Renal pelvis (tissue), 4 donors: Measurements from ENCODE around the gene CTNNA1. TPM values are rescaled to one million over a fixed set of nuclear protein-coding genes. Genes with fewer than 3 reads are reported as not detected.

Experiments
- DNase-seq: peaks from one replicate; pipeline ENCODE4 v3.0.0-alpha.2; 2013
- polyA plus RNA-seq, 3 donors: library from polyadenylated mRNA; unstranded; fragments of 120-200 nt; gene quantifications; one replicate each; pipeline ENCODE4 v1.2.1, GENCODE V29; 2013; ENCODE audit not compliant: insufficient read length in 3 of 3

Gene CTNNA1
- polyA plus RNA-seq, 3 donors = 369 to 380 (median 369) TPM

DNA sequence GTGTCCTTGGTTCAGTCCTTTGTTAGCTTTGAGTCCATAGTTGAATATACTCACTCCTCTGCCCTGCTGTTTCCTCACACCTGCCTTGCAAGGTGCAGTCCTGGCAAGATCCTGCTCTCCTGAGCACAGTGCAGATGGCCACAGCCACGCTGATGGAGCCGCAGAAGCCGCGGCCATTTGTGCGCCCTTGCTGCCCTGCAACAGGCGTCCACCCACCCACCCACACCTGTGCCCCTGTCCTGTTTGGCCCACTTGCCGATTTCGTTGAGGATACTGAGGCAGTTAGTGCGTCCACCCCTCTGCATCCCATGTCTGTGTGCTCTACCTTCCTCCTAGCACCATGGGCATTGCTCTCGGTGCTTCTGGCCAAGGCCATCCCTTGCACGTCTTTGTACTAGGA lies 173.0 kb downstream of the CTNNA1 start:
- DNase-seq = no peak

DNA sequence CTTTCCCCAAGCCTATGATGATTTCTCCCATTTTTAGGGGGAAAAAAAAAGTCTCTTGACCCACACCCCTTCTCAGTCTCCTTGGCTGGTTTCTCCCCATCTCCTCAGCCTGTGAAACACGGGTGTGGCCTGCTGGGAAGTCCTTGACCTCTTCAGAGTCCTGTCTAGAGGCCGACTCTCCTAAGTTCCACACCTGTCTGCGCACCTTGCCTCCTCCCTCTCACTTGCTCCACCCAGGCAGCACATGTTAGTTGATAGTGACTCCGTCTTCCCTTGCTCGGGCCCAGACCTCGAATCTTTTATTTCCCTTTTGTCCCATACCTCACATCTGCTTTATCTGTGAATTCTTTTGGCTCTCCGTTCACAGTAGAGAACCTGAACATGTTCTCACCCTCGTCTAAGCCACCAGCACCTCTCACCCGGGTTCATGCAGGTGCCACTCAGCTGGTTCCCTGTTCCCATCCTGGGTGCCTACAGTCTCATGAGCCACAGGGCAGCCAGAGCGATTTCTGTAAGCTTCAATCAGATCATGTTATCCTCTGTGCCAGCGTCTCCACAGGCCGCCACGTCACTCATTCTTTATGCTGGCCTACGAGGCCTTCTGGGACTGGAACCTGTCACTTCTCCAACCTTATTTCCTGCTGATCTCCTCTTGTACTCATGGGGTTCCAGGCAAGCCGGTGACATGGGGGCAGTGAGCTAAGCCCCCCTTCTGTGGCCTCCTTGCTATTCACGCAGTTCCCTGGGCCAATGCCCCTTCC lies 173.6 kb downstream of the CTNNA1 start:
- DNase-seq = no peak

DNA sequence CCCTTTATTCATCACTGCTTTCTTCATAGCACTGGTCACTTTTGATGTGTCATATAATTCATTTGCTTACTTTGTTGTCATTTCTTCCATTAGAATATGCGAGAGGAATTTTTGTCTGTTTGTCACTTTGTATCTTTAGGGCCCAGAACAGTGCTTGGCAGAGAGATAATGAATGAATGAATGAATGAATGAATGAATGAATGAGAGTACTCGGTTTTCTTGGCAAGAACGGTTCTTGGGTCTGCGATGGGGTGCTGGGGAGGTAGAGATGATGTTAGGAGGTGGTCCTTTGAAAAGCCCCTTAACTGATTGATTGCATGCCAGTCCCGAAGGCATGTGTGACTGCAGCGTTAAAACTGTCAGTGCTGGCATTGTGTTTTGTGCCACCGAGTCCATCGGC lies 174.3 kb downstream of the CTNNA1 start:
- no peak for DNase-seq

DNA sequence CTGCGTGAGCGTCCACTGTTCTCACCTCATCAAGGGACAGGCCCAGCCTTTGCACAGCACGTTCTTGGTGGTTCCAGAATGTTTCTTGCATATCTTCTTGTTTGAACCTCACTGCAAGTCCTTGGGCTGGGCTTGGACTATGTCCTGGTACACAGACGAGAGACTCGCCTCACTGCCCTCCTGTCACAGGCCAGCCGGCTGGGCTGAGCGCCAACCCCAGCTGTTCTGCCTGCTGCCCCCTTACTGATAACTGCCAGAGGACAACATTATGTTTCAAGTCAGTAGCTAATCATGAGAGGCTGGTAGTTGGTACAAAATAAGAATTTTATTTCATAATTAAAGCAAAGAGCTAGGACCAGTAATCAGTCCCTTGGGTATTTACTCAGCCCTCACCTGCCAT lies 174.8 kb downstream of the CTNNA1 start:
- DNase-seq = no peak

DNA sequence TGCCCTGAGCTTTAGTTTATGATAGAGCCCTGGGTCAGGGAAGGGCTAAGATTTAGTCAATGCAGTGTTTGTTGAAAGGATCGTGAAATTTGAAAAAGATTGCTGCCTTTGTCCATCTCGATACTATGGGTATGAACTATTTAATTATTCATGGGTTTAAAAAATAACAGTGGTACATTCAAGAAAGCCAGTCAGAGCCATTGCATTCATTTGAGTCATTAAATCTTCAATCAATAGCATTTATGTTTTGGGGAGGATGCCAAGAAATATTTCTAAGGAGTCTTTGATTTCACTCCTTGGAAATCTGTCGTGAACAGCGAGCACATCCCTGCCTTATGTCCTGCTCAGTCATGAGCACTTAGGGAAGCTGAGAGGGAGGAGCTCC lies 176.3 kb downstream of the CTNNA1 start:
- no peak for DNase-seq

DNA sequence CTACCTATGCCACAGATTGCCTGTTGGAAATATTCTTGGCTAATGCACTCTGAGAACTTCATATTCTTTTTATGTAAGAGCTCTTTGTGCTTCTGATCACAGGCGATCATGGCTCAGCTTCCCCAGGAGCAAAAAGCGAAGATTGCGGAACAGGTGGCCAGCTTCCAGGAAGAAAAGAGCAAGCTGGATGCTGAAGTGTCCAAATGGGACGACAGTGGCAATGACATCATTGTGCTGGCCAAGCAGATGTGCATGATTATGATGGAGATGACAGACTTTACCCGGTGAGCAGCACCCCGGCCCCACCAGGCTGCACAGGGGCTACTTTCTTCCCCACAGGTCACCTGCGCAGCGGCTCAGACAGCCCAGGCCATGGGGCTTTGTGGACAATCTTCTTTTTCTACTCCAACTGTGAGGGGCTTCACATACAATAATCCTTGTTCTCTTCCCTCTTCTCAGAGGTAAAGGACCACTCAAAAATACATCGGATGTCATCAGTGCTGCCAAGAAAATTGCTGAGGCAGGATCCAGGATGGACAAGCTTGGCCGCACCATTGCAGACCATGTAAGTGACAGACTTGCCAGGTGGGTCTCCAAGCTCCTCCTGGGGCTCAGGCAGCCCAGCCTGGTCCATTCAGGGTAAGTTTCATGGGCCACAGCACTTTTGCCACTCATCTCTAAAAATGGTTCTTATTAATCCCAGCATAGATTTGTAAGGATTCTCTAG lies 177.3 kb downstream of the CTNNA1 start:
- no peak for DNase-seq

DNA sequence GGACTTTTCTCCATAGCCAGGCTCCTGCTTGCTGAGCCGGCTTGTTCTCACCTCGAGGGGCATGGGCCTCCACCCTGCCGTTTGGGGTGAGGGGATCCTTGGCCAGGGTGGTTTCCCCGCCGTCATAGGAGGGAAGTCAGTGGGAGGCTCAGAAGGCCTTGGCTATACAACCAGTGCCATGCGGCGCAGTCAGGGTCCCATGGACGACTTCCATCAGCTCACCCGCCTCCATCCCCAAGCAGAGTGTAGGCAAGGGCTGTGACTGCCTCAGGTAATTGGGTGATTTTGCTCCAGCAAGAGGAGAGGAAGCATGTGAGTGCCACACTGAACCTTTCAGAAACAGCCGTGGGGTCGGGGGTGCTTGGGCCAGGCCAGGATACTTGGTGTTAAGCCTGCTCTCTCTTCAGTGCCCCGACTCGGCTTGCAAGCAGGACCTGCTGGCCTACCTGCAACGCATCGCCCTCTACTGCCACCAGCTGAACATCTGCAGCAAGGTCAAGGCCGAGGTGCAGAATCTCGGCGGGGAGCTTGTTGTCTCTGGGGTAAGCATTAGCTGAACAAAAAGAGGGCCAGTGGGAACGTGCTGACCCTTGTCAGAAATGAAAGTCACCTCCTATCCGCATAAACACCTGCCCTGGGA lies 179.1 kb downstream of the CTNNA1 start:
- no peak for DNase-seq

DNA sequence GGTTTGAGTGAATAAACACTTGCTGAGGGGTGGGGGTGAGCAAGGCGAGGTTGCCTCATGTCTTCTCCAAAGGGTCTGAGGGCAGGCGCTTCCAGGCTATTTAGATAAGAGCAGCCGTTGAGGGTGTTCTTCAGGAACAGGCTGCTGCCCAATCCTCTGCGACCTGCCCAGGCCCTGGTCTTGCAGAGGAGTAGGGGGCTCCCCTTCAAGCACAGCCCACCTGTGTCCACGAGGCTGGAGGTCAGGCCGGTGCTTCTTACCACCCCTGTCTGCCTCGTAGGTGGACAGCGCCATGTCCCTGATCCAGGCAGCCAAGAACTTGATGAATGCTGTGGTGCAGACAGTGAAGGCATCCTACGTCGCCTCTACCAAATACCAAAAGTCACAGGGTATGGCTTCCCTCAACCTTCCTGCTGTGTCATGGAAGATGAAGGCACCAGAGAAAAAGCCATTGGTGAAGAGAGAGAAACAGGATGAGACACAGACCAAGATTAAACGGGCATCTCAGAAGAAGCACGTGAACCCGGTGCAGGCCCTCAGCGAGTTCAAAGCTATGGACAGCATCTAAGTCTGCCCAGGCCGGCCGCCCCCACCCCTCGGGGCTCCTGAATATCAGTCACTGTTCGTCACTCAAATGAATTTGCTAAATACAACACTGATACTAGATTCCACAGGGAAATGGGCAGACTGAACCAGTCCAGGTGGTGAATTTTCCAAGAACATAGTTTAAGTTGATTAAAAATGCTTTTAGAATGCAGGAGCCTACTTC lies 180.5 kb downstream of the CTNNA1 start:
- DNase-seq = no peak

DNA sequence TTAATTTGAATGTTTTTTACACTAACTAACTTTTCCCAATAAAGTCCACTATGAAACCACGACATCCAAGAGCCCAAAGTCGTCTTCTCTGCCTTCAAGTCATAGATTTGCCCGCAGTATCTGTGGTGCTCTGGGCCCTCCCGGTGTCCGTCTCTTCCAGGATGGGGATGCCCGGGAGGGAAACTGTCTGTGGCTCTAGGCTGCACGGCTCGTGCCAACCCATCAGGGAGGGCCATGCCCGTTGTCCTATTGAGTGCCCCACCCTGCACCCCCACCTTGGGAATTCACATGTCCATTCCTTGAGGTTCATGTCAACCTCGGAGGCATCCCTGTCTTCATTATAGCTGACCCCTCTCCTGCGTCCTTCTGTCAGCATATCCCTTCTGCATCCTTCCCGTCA lies 181.7 kb downstream of the CTNNA1 start:
- no peak for DNase-seq

DNA sequence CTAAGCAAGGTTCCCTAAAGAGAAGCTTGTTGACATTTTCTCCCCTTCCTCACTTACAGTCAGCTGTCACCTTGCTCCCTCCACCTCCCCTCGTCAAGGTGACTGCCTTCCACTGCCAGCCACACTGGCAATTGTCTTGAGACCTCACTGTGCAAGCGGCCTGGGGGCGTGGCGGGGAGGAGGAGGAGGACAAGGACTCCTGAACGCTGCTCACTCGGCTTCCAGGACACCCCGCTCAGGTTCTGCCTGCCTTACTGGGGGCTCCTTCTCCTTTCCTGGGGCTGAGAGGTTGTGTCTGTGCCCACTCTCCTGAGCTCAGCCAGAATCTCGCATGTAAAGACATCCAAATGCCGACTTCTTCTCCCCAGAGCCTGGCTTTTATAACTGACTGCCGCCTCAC lies 182.2 kb downstream of the CTNNA1 start:
- no peak for DNase-seq

DNA sequence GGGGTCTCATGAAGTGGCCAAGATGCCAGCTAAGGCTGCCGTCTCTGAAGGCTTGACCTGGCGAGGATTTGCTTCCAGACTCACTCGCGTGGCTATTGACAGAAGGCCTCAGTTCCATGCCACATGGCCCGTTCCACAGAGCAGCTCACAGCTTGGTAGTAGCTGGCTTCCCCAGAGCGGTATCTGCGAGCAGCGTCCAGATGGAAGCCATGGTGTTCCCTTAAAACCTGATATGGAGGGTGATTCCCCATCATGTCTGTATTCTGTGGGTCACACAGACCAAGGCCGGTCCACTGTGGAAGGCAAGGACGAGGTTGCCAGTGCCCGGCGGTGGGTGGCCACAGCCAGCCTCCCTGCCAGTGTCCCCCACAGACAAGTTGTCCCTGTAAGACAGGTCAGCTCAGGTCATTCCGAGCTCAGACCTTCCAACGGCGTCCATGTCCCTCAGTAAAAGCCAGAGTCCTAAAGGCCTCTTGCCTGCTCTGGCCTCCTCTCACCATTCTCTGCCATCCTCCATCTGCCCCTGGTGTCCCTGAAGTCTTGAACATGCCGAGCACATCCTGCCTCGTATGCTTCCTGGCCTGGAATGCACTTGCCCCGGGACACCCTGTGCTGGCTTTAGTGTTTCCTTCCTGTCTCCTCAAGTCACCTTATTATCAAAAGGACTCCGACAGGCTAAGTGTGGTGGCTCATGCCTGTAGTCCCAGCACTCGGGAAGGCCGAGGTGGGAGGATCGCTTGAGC lies 183.2 kb downstream of the CTNNA1 start:
- DNase-seq = no peak

DNA sequence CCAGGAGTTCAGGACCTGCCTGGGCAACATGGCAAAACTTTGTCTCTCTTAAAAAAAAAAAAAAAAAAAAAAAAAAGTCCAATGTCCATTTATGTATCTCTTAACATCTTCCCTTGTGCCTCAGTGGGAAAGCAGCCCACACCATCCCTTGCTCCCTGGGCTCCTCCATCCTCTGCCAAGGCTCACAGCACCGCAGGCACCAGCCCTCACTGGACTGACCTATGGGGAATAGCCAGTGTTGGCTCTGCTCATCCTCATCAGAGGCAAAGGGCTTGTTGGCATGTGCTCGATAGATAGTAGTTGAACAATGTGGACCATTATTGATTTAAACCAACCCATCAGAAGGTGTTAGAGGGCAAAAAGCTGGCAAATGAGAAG lies 183.7 kb downstream of the CTNNA1 start:
- no peak for DNase-seq

DNA sequence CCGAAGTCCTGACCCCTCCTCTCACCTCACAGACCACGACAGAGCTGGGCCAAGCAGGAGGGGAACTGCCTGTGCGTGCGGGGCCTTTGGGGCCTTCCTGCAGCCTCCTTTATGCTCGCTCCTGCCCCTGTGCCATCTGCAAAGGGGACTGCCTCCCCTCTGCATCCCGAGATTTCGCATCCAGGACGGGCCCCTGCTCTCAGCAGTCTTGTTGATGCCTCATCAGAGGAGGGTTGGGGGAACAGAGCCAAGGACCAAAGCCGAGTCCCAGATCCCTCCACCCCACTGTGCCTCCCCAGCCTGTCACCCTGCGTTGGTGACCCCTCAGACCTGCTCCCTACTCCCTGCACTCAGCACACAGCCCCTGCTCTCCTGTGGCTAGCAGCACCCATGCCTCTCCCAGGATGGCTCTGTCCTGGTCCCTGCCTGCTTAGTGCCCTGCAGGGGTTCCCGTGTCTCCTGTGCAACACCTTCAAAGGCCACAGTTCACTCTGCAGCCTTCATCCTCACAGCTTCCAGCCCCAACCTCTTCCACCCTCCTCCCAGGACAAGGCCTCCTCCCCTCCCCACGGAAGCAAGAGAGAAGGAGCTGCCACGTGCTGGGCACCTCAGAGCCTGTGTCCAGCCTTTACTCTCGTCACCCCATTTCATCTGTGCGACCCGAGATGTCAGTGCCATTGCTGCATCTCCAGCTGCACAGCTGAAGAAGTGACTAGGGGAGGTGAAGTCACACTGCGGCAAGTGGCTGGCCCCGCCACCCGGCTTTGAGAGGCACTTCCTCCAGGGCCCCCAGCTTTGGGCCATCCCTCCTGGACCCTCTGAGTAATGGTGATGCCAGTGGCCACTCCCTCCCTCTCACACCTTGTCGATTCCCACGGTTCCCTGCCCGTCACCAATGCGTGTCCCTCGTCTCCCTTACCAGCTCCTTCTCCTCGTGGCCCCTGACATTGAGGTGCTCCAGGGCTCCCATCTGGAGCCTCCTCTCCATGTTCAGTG lies 184.5 kb downstream of the CTNNA1 start:
- no peak for DNase-seq

DNA sequence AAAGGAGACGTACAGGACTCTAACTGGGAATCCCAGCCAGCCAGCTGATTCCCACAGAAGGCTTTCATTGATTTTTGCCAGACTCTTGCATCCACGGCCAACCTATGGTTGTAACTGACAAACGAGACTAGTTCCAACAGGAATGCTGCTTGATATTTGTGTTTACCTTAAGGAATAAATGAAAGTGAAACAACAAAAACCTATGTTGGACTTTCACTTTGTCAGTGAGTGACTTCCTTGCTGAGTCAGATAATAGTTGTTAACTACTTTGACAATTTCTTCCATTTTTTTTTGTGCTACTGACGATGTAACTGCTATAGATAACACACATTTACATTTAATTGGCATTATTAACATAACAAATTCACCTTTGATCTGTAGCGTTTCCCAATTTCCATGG lies 185.3 kb downstream of the CTNNA1 start:
- DNase-seq = no peak

DNA sequence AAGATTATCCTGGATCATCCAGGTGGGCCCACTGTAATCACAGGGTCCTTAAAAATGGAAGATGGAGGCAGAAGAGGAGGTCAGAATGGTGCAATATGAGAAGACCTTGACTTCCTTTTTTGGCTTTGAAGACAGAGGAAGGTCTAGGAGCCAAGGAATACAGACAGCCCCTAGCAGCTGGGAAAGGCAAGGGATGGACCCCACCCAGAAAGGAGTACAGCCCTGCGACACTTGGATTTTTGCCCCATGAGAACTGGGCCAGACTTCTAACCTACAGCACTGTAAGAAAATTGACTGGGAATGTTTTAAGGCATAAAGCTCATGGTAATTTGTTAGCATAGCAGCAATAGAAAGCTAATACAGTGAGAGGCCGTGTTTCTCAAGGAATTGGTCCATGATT lies 188.8 kb downstream of the CTNNA1 start:
- DNase-seq = no peak

DNA sequence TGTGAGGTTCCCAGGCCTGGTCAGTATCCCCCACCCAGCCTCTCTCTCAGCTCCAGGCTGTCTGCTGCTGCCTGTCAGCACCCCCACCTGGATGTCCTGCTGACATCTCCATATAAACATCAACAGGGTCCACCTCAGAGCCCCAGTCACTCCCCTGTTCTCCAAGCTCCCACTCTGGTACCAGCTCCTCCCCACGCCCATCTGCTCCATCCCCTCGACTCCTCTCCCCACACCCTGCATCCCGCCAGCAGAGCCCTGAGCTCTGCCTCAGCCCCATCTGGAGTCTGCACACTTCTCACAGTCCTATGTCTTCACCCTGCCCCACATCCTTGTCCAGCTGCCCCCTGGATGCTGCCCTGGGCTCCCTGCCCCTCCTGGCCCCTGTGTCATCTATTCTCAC lies 189.6 kb downstream of the CTNNA1 start:
- DNase-seq = no peak

DNA sequence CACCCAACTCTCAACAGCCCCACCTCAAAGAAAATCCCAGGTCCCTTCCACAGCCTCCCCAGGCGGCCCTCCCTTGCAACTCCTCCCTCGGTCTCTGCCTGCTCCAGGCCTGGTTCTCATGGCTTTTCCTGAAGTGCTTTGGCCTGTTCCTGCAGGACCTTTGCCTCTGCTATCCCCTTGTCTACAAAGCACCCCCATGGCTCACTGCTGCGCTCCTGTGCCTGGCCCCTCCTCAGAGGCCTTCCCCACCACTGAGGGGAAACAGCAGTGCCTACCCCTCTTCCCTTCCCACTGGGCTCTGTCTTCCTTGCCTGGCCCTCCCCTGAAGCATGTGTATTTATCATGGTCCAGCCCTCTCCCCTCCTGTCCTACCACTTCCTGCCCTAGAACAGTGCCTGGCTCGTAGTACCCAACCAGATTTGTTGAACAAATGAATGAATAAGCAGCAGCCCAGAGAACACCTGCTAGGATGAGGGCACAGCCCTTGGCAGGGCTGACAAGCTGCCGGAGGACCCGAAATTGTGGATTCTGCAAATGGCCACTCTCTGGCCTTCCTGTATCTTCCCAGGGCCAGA lies 190.5 kb downstream of the CTNNA1 start:
- DNase-seq = no peak

DNA sequence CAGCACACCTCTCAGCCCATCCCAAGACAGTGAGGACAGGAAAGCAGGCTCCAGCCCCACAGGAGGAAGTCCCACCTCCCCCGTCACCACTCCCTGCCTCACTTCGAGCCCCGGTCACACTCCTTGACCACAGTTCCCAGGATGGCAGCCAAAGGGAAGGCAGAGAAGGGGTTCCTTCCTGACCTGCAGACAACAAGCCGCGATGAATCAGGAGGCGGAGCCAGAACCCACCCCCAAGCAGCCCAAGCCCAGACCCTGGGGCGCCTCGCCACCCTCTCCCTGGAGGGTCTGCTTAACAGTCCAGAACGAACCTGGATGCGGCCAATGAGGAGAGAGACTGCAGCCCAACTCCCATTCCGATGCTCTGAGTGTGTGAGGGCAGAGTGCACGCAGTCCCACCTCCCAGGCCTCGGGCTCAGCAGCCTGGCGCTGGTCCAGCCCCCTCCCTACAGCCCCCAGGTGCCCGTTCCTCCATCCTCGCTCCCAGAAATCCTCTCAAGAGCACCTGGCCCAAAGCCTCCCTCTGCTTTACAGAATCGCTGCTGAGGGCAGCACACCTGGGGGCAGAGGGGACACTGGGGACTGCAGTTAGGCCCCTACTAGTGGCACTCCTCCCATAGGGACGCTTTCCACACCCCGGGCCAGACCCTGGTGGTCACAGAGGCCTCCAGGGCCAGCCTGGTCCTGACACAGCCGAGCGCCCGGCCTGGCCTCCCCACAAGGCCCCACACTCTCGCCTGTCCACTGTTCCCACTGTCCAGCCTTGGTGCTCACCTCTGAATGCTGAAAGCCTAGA lies 191.5 kb downstream of the CTNNA1 start:
- DNase-seq = peak; percentile 84
